GM18511 (cell line): ENCODE results near the gene CFAP299.

ENCODE experiments used
- ATAC-seq: cut with Tn5 transposase; IDR thresholded peaks from one replicate; pipeline ENCODE4 v1.9.1; 2021; ENCODE audit warnings: mild to moderate bottlenecking, moderate library complexity; ENCODE audit not compliant: unreplicated experiment

Gene CFAP299

GRCh38 chr4:80492761-80493160 is 157.2 kb downstream of the CFAP299 start:
- ATAC-seq, result no peak

- no peak for ATAC-seq
These were observed 160.3 kb downstream of the CFAP299 start for GRCh38 chr4:80495865-80496264.

GRCh38 chr4:80498725-80499124 is 163.2 kb downstream of the CFAP299 start:
- ATAC-seq, result no peak

GRCh38 chr4:80500613-80501012 is 165.1 kb downstream of the CFAP299 start:
- ATAC-seq, result no peak

GRCh38 chr4:80507077-80507476 is 171.5 kb downstream of the CFAP299 start:
- peak; percentile 14 for ATAC-seq

GRCh38 chr4:80507507-80507906 is 172.0 kb downstream of the CFAP299 start:
- ATAC-seq, result peak; percentile 89

- no peak for ATAC-seq
These were observed 180.0 kb downstream of the CFAP299 start for GRCh38 chr4:80515496-80515895.

GRCh38 chr4:80521438-80521837 is 185.9 kb downstream of the CFAP299 start:
- ATAC-seq, result peak; percentile 78

GRCh38 chr4:80526697-80527096 is 191.2 kb downstream of the CFAP299 start:
- ATAC-seq, result no peak

- no peak for ATAC-seq
These were observed 193.5 kb downstream of the CFAP299 start for GRCh38 chr4:80529026-80529425.

GRCh38 chr4:80532674-80533333 is 197.3 kb downstream of the CFAP299 start:
- no peak for ATAC-seq

GRCh38 chr4:80535551-80535950 is 200.0 kb downstream of the CFAP299 start:
- no peak for ATAC-seq

- ATAC-seq, result no peak
These were observed 202.9 kb downstream of the CFAP299 start for GRCh38 chr4:80538276-80538926.

GRCh38 chr4:80539190-80539589 is 203.7 kb downstream of the CFAP299 start:
- no peak for ATAC-seq

- ATAC-seq, result peak; percentile 17
These were observed 204.8 kb downstream of the CFAP299 start for GRCh38 chr4:80540349-80540748.

- ATAC-seq, result peak; percentile 91
These were observed 205.4 kb downstream of the CFAP299 start for GRCh38 chr4:80540785-80541469.

- ATAC-seq, result no peak
These were observed 207.2 kb downstream of the CFAP299 start for GRCh38 chr4:80542747-80543146.

GRCh38 chr4:80560337-80560736 is 224.8 kb downstream of the CFAP299 start:
- ATAC-seq, result no peak

- no peak for ATAC-seq
These were observed 230.8 kb downstream of the CFAP299 start for GRCh38 chr4:80566203-80566872.

GRCh38 chr4:80568891-80569290 is 233.4 kb downstream of the CFAP299 start:
- no peak for ATAC-seq

GRCh38 chr4:80576796-80577195 is 241.3 kb downstream of the CFAP299 start:
- ATAC-seq, result no peak

GRCh38 chr4:80578001-80578400 is 242.5 kb downstream of the CFAP299 start:
- ATAC-seq, result no peak
